B cell (primary cell): ENCODE measurements around the gene AUTS2.

Experiments
- EZH2 ChIP-seq: IDR thresholded peaks from 2 replicates; pipeline ENCODE4 v1.6.1; 2012; ENCODE audit warnings: borderline replicate concordance, low read depth, mild to moderate bottlenecking, moderate library complexity, low read length; ENCODE audit not compliant: insufficient read depth, poor library complexity, severe bottlenecking
- TF ChIP-seq, protein P1 (sequence below): fragments of 200-600 bp; IDR thresholded peaks from one replicate; pipeline ENCODE4 v1.8.0; 2022; ENCODE audit warnings: antibody characterized with exemption, mild to moderate bottlenecking

DNA sequence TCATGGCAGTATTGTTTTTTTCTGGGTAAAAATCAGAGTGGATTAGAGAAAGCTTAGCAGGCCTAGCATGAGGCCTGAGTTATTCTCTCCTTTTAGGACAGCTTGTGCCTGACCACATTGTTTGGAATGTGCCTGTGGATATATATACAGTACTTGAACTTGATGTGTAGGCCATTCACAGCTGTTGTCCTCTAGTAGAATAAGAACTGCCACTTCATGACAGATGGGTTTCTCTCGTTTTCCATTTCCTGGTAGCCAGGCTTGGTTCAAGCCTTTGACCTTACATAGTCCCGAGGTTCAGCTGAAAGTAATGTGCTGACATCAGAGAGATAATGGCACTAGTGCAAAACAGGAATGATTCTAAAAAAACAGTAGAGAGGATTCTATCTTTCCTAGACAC lies 473.9 kb downstream of the AUTS2 start:
- TF ChIP-seq EZH2 = no peak
- TF ChIP-seq, protein P1, sequence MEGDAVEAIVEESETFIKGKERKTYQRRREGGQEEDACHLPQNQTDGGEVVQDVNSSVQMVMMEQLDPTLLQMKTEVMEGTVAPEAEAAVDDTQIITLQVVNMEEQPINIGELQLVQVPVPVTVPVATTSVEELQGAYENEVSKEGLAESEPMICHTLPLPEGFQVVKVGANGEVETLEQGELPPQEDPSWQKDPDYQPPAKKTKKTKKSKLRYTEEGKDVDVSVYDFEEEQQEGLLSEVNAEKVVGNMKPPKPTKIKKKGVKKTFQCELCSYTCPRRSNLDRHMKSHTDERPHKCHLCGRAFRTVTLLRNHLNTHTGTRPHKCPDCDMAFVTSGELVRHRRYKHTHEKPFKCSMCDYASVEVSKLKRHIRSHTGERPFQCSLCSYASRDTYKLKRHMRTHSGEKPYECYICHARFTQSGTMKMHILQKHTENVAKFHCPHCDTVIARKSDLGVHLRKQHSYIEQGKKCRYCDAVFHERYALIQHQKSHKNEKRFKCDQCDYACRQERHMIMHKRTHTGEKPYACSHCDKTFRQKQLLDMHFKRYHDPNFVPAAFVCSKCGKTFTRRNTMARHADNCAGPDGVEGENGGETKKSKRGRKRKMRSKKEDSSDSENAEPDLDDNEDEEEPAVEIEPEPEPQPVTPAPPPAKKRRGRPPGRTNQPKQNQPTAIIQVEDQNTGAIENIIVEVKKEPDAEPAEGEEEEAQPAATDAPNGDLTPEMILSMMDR = no peak
